GM12878 (cell line): Measurements from ENCODE around the gene ADAMTS4. TPM values are rescaled to one million over a fixed set of nuclear protein-coding genes. Genes with fewer than 3 reads are reported as not detected.

Source experiments
- ATAC-seq: fragments of 200-7000 bp; cut with Tn5 transposase; 3 replicates; pipeline ENCODE4 v1.9.1; 2020; ENCODE audit warnings: mild to moderate bottlenecking, moderate library complexity
- BruUV-seq: library from RNA; stranded (reverse); fragments of 400-500 nt; replicated peaks from 2 replicates; lab custom pipeline; 2021; lab: Mats Ljungman, UMichigan
- CTCF ChIA-PET: fragments of 300-600 bp; sonication (Branson Sonifier 250); formaldehyde crosslinking; extraction: SDS; loops from one replicate; lab custom pipeline; 2021; ENCODE audit warnings: inconsistent platforms; lab: Yijun Ruan, JAX
- POLR2A ChIA-PET: fragments of 350-600 bp; formaldehyde crosslinking; extraction: SDS; loops from one replicate; lab custom pipeline; 2021; ENCODE audit warnings: inconsistent platforms; lab: Charles Lee
- RAD21 ChIA-PET: fragments of 300-600 bp; sonication (Branson Sonifier 250); formaldehyde crosslinking; loops from one replicate; lab custom pipeline; 2023; ENCODE audit warnings: antibody characterized with exemption; ENCODE audit not compliant: unreplicated experiment; lab: Charles Lee
- SMC1A ChIA-PET: fragments of 300-600 bp; sonication (Branson Sonifier 250); formaldehyde crosslinking; loops from one replicate; lab custom pipeline; 2023; ENCODE audit not compliant: unreplicated experiment, uncharacterized antibody; lab: Charles Lee
- DNase-seq: peaks from one replicate; pipeline ENCODE4 v3.0.0-alpha.2; 2011; ENCODE audit warnings: low read depth, low spot score
- FAIRE-seq: peaks from 3 replicates; lab custom pipeline; 2011; peaks lifted over from hg19 to GRCh38; lab: Jason Lieb, UNC
- H2AFZ ChIP-seq: 2 replicates; pipeline ENCODE4 v1.6.0; 2011; ENCODE audit warnings: low read depth, low read length, control low read depth; ENCODE audit not compliant: control insufficient read depth
- H3K27ac ChIP-seq: 2 replicates; pipeline ENCODE4 v1.5.1; 2011; ENCODE audit warnings: control low read depth; ENCODE audit not compliant: control insufficient read depth, insufficient read depth
- H3K27me3 ChIP-seq, 2 experiments: replicated peaks in 1 of 2; 2 replicates each; pipeline versions ENCODE4 v1.6.0 to v1.6.1; 2011; ENCODE audit warnings: low read length in 1 of 2; ENCODE audit not compliant: control insufficient read depth in 2 of 2, insufficient read depth in 2 of 2
- H3K36me3 ChIP-seq, 2 experiments: 2 replicates each; pipeline ENCODE4 v1.5.1; 2011; ENCODE audit warnings: low read length in 1 of 2; ENCODE audit not compliant: control insufficient read depth in 2 of 2, insufficient read depth in 2 of 2
- H3K4me1 ChIP-seq: 2 replicates; pipeline ENCODE4 v1.6.1; 2011; ENCODE audit warnings: mild to moderate bottlenecking, low read length, moderate library complexity, mixed read lengths; ENCODE audit not compliant: control insufficient read depth, insufficient read depth
- H3K4me2 ChIP-seq: 2 replicates; pipeline ENCODE4 v1.6.0; 2011; ENCODE audit warnings: control low read depth; ENCODE audit not compliant: control insufficient read depth, insufficient read depth
- H3K4me3 ChIP-seq: fragments of 200-600 bp; sonication (generic); 2 replicates; pipeline ENCODE4 v1.5.1; 2016
- H3K79me2 ChIP-seq: 2 replicates; pipeline ENCODE4 v1.6.0; 2011; ENCODE audit warnings: low read length; ENCODE audit not compliant: control insufficient read depth, insufficient read depth
- H3K9ac ChIP-seq: 2 replicates; pipeline ENCODE4 v1.8.0; 2011; ENCODE audit warnings: low read length, control low read depth, mixed read lengths; ENCODE audit not compliant: control insufficient read depth, insufficient read depth
- H3K9me3 ChIP-seq: replicated peaks from 3 replicates; pipeline ENCODE4 v1.5.1; 2011; ENCODE audit warnings: mild to moderate bottlenecking, low read length; ENCODE audit not compliant: control insufficient read depth, insufficient read depth
- H4K20me1 ChIP-seq: 2 replicates; pipeline ENCODE4 v1.6.0; 2011; ENCODE audit not compliant: control insufficient read depth, insufficient read depth
- BACH1 ChIP-seq: fragments of 450-650 bp; IDR thresholded peaks from 2 replicates; pipeline ENCODE4 v1.6.1; 2017; ENCODE audit warnings: mild to moderate bottlenecking, borderline replicate concordance
- CBX5 ChIP-seq: sonication (generic); IDR thresholded peaks from 2 replicates; pipeline ENCODE4 v1.6.1; 2016; ENCODE audit warnings: low read depth, moderate library complexity, mild to moderate bottlenecking, inconsistent platforms
- ESRRA ChIP-seq: IDR thresholded peaks from 2 replicates; pipeline ENCODE4 v1.6.1; 2012; ENCODE audit warnings: mild to moderate bottlenecking, low read length, improper control_type of control experiment
- GABPA ChIP-seq: IDR thresholded peaks from 2 replicates; pipeline ENCODE4 v1.6.1; 2014; ENCODE audit warnings: antibody characterized with exemption, low read depth, mild to moderate bottlenecking, inconsistent platforms
- HCFC1 ChIP-seq: fragments of 150-350 bp; IDR thresholded peaks from 2 replicates; pipeline ENCODE4 v1.6.1; 2014; ENCODE audit warnings: low read length
- HSF1 ChIP-seq: fragments of 150-350 bp; IDR thresholded peaks from 2 replicates; pipeline ENCODE4 v1.6.1; 2014; ENCODE audit warnings: mild to moderate bottlenecking, low read depth, low read length
- IKZF2 ChIP-seq, 2 experiments: fragments of 450-650 bp; IDR thresholded peaks; 2 replicates each; pipeline ENCODE4 v1.6.1; 2017; ENCODE audit warnings: mild to moderate bottlenecking in 2 of 2, moderate library complexity in 2 of 2
- IRF4 ChIP-seq: IDR thresholded peaks from 2 replicates; pipeline ENCODE4 v1.6.1; 2011; ENCODE audit warnings: low read depth, low read length
- JUNB ChIP-seq: IDR thresholded peaks from 2 replicates; pipeline ENCODE4 v1.6.1; 2016; ENCODE audit warnings: antibody characterized with exemption, mild to moderate bottlenecking
- JUND ChIP-seq: IDR thresholded peaks from 2 replicates; pipeline ENCODE4 v1.6.1; 2012; ENCODE audit warnings: low read depth, mild to moderate bottlenecking, low read length, improper control_type of control experiment, moderate library complexity
- NBN ChIP-seq: fragments of 450-650 bp; IDR thresholded peaks from 2 replicates; pipeline ENCODE4 v1.6.1; 2016
- NFYB ChIP-seq: IDR thresholded peaks from 2 replicates; pipeline ENCODE4 v1.6.1; 2011; ENCODE audit warnings: low read depth, mild to moderate bottlenecking, low read length, improper control_type of control experiment, moderate library complexity; ENCODE audit not compliant: insufficient read depth
- POLR2AphosphoS2 ChIP-seq: IDR thresholded peaks from 2 replicates; pipeline ENCODE4 v1.6.1; 2011; ENCODE audit warnings: low read depth, mild to moderate bottlenecking, low read length, improper control_type of control experiment, moderate library complexity
- RELA ChIP-seq: fragments of 450-650 bp; IDR thresholded peaks from 2 replicates; pipeline ENCODE4 v1.8.0; 2014; ENCODE audit warnings: borderline replicate concordance; ENCODE audit not compliant: partially characterized antibody
- SREBF1 ChIP-seq: IDR thresholded peaks from 2 replicates; pipeline ENCODE4 v1.6.1; 2012; ENCODE audit warnings: mild to moderate bottlenecking, low read length
- STAT3 ChIP-seq: IDR thresholded peaks from 2 replicates; pipeline ENCODE4 v1.6.1; 2011; ENCODE audit warnings: low read depth, low read length, improper control_type of control experiment
- SUPT20H ChIP-seq: IDR thresholded peaks from 2 replicates; pipeline ENCODE4 v1.6.1; 2011; ENCODE audit warnings: low read depth, mild to moderate bottlenecking, low read length, moderate library complexity, borderline replicate concordance; ENCODE audit not compliant: control insufficient read depth
- TAF1 ChIP-seq: IDR thresholded peaks from 2 replicates; pipeline ENCODE4 v1.6.1; 2011; ENCODE audit warnings: mild to moderate bottlenecking, low read depth, low read length, borderline replicate concordance
- YY1 ChIP-seq: IDR thresholded peaks from 2 replicates; pipeline ENCODE4 v1.6.1; 2011; ENCODE audit warnings: low read depth, mild to moderate bottlenecking, low read length
- ZNF24 ChIP-seq: fragments of 450-650 bp; IDR thresholded peaks from 2 replicates; pipeline ENCODE4 v1.6.1; 2017; ENCODE audit warnings: antibody characterized with exemption, mild to moderate bottlenecking
- WGBS: methylation state at CpG from one replicate; pipeline ENCODE4 v1.1.6; 2016; ENCODE audit warnings: low lambda C conversion rate; ENCODE audit not compliant: insufficient replicate concordance, insufficient coverage; ENCODE audit errors: missing lambda C conversion rate; 5-methylcytosine and 5-hydroxymethylcytosine counted together
- in situ Hi-C: fragments of 300-500 bp; cut with MboI; formaldehyde crosslinking; loops from 9 replicates; pipeline ENCODE4 v1.14.3; 2018; ENCODE audit warnings: mixed read lengths
- intact Hi-C: fragments of 100-400 bp; cut with micrococcal nuclease; formaldehyde crosslinking; loops from one replicate; pipeline ENCODE4 v1.14.2; 2022; ENCODE audit not compliant: unreplicated experiment
- polyA plus RNA-seq, 11 experiments: library from polyadenylated mRNA; depleted of rRNA in 4 of 11; unstranded in 6 of 11; stranded (reverse) in 5 of 11; fragments of >200 nt; fragmentation: Nextera tagmentation in 4 of 11; fragmentation: Illumina TruSeq in 1 of 11; extraction: Ambion mirVana in 4 of 11; extraction: Trizol in 1 of 11; gene quantifications; 1 replicate in 1 of 11; 2 replicates in 10 of 11; pipeline versions ENCODE4 v1.2.1 to v1.2.3, GENCODE V29; 2011 to 2016; ENCODE audit warnings: inconsistent platforms in 2 of 11, missing spikeins in 2 of 11, low read depth in 1 of 11
- total RNA-seq, 4 experiments: library from RNA; depleted of rRNA in 3 of 4; stranded (reverse); fragments of >200 nt in 3 of 4; fragmentation: Illumina TruSeq in 1 of 4; extraction: Trizol in 1 of 4; gene quantifications; 2 replicates each; pipeline versions ENCODE4 v1.2.1 to v1.2.3, GENCODE V29; 2013 to 2021
- TF ChIP-seq, protein P1 (sequence below): IDR thresholded peaks from 2 replicates; pipeline ENCODE4 v1.6.1; 2012; ENCODE audit warnings: low read depth, low read length, improper control_type of control experiment

Gene ADAMTS4
- total and polyA plus RNA-seq, 10 of the 15 experiments (the other 5 are each of a cell fraction or from before 2014, with no cell fraction given) = 0.01 to 0.13 (median 0.05) TPM; not detected in 2

GRCh38 chr1:161225534-161226319, 26.9 kb upstream of the ADAMTS4 start, which contains the start of gene TOMM40L (continued):
- TF ChIP-seq SREBF1 = no peak
- no peak for TF ChIP-seq SUPT20H
- no peak for TF ChIP-seq JUNB
- TF ChIP-seq NBN = 0 out of 2 replicates have a peak, but pooled peaks have one; percentile 72
- TF ChIP-seq POLR2AphosphoS2 = no peak
- TF ChIP-seq GABPA = no peak
- TF ChIP-seq CBX5 = no peak
- no peak for TF ChIP-seq ZNF24
- TF ChIP-seq HCFC1 = peak; percentile 84
- no peak for TF ChIP-seq BACH1
- TF ChIP-seq IRF4 = no peak
- TF ChIP-seq TAF1 = peak; percentile 66; the same call in 1 of the 2 replicates
- TF ChIP-seq IKZF2 (IDR thresholded peaks at IDR 0.05) = no peak; a peak in 1 of 4 replicates
- TF ChIP-seq, all 136 proteins: peak for 36

- peak overlapping the region; percentile 12; the same call in 1 of the 2 replicates for H3K4me2 ChIP-seq
- peaks cover 10% of the 10 kb centered on the region for H3K79me2 ChIP-seq
- no TSS peak for BruUV-seq
- in situ Hi-C loops = loop anchor here (5.0 kb wide), 2 partner anchors 67 to 157 kb away; no protein-coding TSS in a partner anchor
- intact Hi-C loops = loop anchor here (1.0 to 5.0 kb wide), 3 partner anchors 22 to 82 kb away; partner anchors contain the start of genes MPZ and NDUFS2
- POLR2A ChIA-PET = interaction anchor here (0.6 to 1.6 kb wide), 18 partner anchors 14 to 269 kb away, joined by 3 to 22 read pairs (median 4); partner anchors contain the start of genes CFAP126, NDUFS2 and PPOX
- SMC1A ChIA-PET = interaction anchor here (0.6 to 6.3 kb wide), 32 partner anchors 9 to 826 kb away, joined by 3 to 72 read pairs (median 6); partner anchors contain the start of genes CFAP126, FCER1G, NDUFS2 and PPOX
- RAD21 ChIA-PET = interaction anchor here (0.6 to 5.0 kb wide), 36 partner anchors 9 to 515 kb away, joined by 3 to 77 read pairs (median 7); partner anchors contain the start of genes ADAMTS4, B4GALT3, CFAP126 and DEDD
- no peaks in the 10 kb centered on the region for H3K27me3 ChIP-seq
- peak overlapping the region; percentile 87 for H2AFZ ChIP-seq
- DNase-seq = no peak
- H3K4me3 ChIP-seq = no peak overlapping the region
- CTCF ChIA-PET = interaction anchor here (0.5 to 17.1 kb wide), 39 partner anchors 9 to 524 kb away, joined by 3 to 385 read pairs (median 7); partner anchors contain the start of genes ADAMTS4, B4GALT3, CFAP126 and DUSP12
- peaks cover 19% of the 10 kb centered on the region for H3K4me1 ChIP-seq
- H4K20me1 ChIP-seq = no peaks in the 10 kb centered on the region
- 81% methylated on average over 7 of the region's 7 CpGs for WGBS
- no peaks in the 10 kb centered on the region for H3K9me3 ChIP-seq
- no peak; the same call in 2 of the 3 replicates for ATAC-seq
- no peak overlapping the region for H3K9ac ChIP-seq
- FAIRE-seq = no peak
- H3K36me3 ChIP-seq = peaks cover 3 to 4% of the 10 kb centered on the region in 2 experiments; a peak in 2 of 4 replicates
- no peak overlapping the region for H3K27ac ChIP-seq
- no peak for TF ChIP-seq ESRRA
- no peak for TF ChIP-seq BACH1
- TF ChIP-seq, protein P1, sequence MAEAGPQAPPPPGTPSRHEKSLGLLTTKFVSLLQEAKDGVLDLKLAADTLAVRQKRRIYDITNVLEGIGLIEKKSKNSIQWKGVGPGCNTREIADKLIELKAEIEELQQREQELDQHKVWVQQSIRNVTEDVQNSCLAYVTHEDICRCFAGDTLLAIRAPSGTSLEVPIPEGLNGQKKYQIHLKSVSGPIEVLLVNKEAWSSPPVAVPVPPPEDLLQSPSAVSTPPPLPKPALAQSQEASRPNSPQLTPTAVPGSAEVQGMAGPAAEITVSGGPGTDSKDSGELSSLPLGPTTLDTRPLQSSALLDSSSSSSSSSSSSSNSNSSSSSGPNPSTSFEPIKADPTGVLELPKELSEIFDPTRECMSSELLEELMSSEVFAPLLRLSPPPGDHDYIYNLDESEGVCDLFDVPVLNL = no peak
- no peak for TF ChIP-seq RELA
- TF ChIP-seq IRF4 = no peak
- no peak for TF ChIP-seq NFYB
- no peak for TF ChIP-seq HSF1
- TF ChIP-seq YY1 = no peak
- no peak for TF ChIP-seq STAT3
- no peak for TF ChIP-seq SREBF1
- TF ChIP-seq JUND = no peak
These were observed 26.3 kb upstream of the ADAMTS4 start for GRCh38 chr1:161225178-161225533.
